ENCODE measurements around the gene TTC28. TPM values are rescaled to one million over a fixed set of nuclear protein-coding genes. Genes with fewer than 3 reads are reported as not detected.
"Not testable (repeated sequence)": the region's sequence is repeated elsewhere in the genome, so short reads cannot be mapped to it uniquely, and the experiment has no call there.

TTC28 gene
- total RNA-seq, 1 donor from 2014 or later: 14.9 TPM

GRCh38 chr22:28491289-28491688, 188.4 kb downstream of the TTC28 start:
- not testable (repeated sequence) for DNase-seq (ENCODE audit: low read depth in 2 of 2)

GRCh38 chr22:28488825-28489224, 190.8 kb downstream of the TTC28 start:
- no peak for DNase-seq (ENCODE audit: low read depth in 2 of 2)

GRCh38 chr22:28484662-28485061, 195.0 kb downstream of the TTC28 start:
- no peak for DNase-seq (ENCODE audit: low read depth in 2 of 2)

- DNase-seq (ENCODE audit: low read depth in 2 of 2): no peak
These were observed 197.9 kb downstream of the TTC28 start for GRCh38 chr22:28481725-28482124.

GRCh38 chr22:28480000-28480715, 199.5 kb downstream of the TTC28 start:
- no peak for DNase-seq (ENCODE audit: low read depth in 2 of 2)

GRCh38 chr22:28478564-28478963, 201.1 kb downstream of the TTC28 start:
- no peak for DNase-seq (ENCODE audit: low read depth in 2 of 2)

- no peak for DNase-seq (ENCODE audit: low read depth in 2 of 2)
These were observed 202.1 kb downstream of the TTC28 start for GRCh38 chr22:28477556-28477955.

GRCh38 chr22:28474330-28474729, 205.3 kb downstream of the TTC28 start:
- no peak for DNase-seq (ENCODE audit: low read depth in 2 of 2)

- DNase-seq (ENCODE audit: low read depth in 2 of 2): no peak
These were observed 206.4 kb downstream of the TTC28 start for GRCh38 chr22:28473258-28473657.

GRCh38 chr22:28467055-28467454, 212.6 kb downstream of the TTC28 start:
- not testable (repeated sequence) for DNase-seq (ENCODE audit: low read depth in 2 of 2)

GRCh38 chr22:28466399-28466798, 213.2 kb downstream of the TTC28 start:
- DNase-seq (ENCODE audit: low read depth in 2 of 2): no peak

- DNase-seq (ENCODE audit: low read depth in 2 of 2): no peak
These were observed 213.8 kb downstream of the TTC28 start for GRCh38 chr22:28465841-28466240.

- DNase-seq (ENCODE audit: low read depth in 2 of 2): no peak
These were observed 215.5 kb downstream of the TTC28 start for GRCh38 chr22:28464127-28464526.

- DNase-seq (ENCODE audit: low read depth in 2 of 2): not testable (repeated sequence)
These were observed 216.2 kb downstream of the TTC28 start for GRCh38 chr22:28463408-28463807.

GRCh38 chr22:28462901-28463300, 216.7 kb downstream of the TTC28 start:
- no peak for DNase-seq (ENCODE audit: low read depth in 2 of 2)

- DNase-seq (ENCODE audit: low read depth in 2 of 2): no peak
These were observed 217.6 kb downstream of the TTC28 start for GRCh38 chr22:28462041-28462440.

- no peak for DNase-seq (ENCODE audit: low read depth in 2 of 2)
These were observed 225.1 kb downstream of the TTC28 start for GRCh38 chr22:28454431-28455064.

- no peak for DNase-seq (ENCODE audit: low read depth in 2 of 2)
These were observed 229.5 kb downstream of the TTC28 start for GRCh38 chr22:28450109-28450508.

- DNase-seq (ENCODE audit: low read depth in 2 of 2): no peak
These were observed 230.6 kb downstream of the TTC28 start for GRCh38 chr22:28449041-28449440.

GRCh38 chr22:28448625-28449024, 231.0 kb downstream of the TTC28 start:
- DNase-seq (ENCODE audit: low read depth in 2 of 2): no peak

- no peak for DNase-seq (ENCODE audit: low read depth in 2 of 2)
These were observed 235.0 kb downstream of the TTC28 start for GRCh38 chr22:28444659-28445058.

GRCh38 chr22:28443526-28443876, 236.1 kb downstream of the TTC28 start:
- DNase-seq (ENCODE audit: low read depth in 2 of 2): peak; percentile 71 to 86
